ENCODE results near the gene LARP6. TPM values are rescaled to one million over a fixed set of nuclear protein-coding genes. Genes with fewer than 3 reads are reported as not detected.

Gene LARP6
- total RNA-seq, 4 donors from 2014 or later = 0.35 to 23.9 (median 6.0) TPM

GRCh38 chr15:70880781-70881180, 26.8 kb upstream of the LARP6 start:
- H3K4me3 ChIP-seq = no peak overlapping the region
- no peaks in the 10 kb centered on the region for H3K4me1 ChIP-seq
- H3K9me3 ChIP-seq = no peaks in the 10 kb centered on the region
- no peaks in the 10 kb centered on the region for H3K36me3 ChIP-seq
- no peak overlapping the region for H3K27ac ChIP-seq
- no peaks in the 10 kb centered on the region for H3K27me3 ChIP-seq
- no peak for DNase-seq
- TF ChIP-seq CTCF (IDR thresholded peaks at IDR 0.05) = no peak
- no peak for TF ChIP-seq POLR2A (IDR thresholded peaks at IDR 0.05)

GRCh38 chr15:70879401-70879800, 25.4 kb upstream of the LARP6 start:
- Histone ChIP-seq H3K4me1 (no peaks in the 10 kb centered on the region), H3K9me3 (no peaks in the 10 kb centered on the region), H3K27me3 (no peaks in the 10 kb centered on the region), H3K36me3 (no peaks in the 10 kb centered on the region), H3K4me3 (no peak overlapping the region), H3K27ac (no peak overlapping the region)
- TF ChIP-seq CTCF (IDR thresholded peaks at IDR 0.05) = no peak
- no peak for TF ChIP-seq POLR2A (IDR thresholded peaks at IDR 0.05)
- no peak for DNase-seq

GRCh38 chr15:70876683-70877082, 22.7 kb upstream of the LARP6 start:
- Histone ChIP-seq H3K36me3 (no peaks in the 10 kb centered on the region), H3K9me3 (no peaks in the 10 kb centered on the region), H3K4me1 (no peaks in the 10 kb centered on the region), H3K27me3 (no peaks in the 10 kb centered on the region), H3K4me3 (no peak overlapping the region), H3K27ac (no peak overlapping the region)
- no peak for DNase-seq
- TF ChIP-seq CTCF (IDR thresholded peaks at IDR 0.05) (no peak), POLR2A (IDR thresholded peaks at IDR 0.05) (no peak)

DNA sequence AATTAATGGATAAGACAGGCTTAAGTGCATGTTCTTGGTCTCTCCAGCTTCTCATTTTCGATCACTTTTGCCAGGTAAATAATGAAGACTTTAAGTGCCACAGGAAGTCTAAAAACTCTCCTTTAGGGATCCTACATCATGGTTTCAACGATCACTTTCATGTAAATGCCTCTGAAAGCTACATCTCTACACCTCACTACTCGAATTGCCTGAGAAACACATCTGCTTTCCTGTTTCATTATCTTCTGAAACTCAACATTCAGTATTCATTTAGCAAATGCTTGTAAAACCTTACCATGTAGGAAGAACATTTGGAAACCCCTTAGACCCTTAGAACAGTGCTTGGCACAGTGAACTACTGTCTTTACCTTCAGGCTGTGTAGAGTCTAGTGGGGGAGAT, 22.1 kb upstream of the LARP6 start:
- Histone ChIP-seq H3K27me3 (no peaks in the 10 kb centered on the region), H3K4me3 (no peak overlapping the region), H3K36me3 (no peaks in the 10 kb centered on the region), H3K4me1 (no peaks in the 10 kb centered on the region), H3K9me3 (no peaks in the 10 kb centered on the region), H3K27ac (no peak overlapping the region)
- TF ChIP-seq CTCF (IDR thresholded peaks at IDR 0.05) (no peak), POLR2A (IDR thresholded peaks at IDR 0.05) (no peak)
- DNase-seq = no peak

- TF ChIP-seq POLR2A (IDR thresholded peaks at IDR 0.05) (no peak), CTCF (IDR thresholded peaks at IDR 0.05) (peak in 3 of 6 experiments; percentile 23 to 32 (median 25))
- Histone ChIP-seq H3K27ac (no peak overlapping the region), H3K4me3 (no peak overlapping the region), H3K27me3 (no peaks in the 10 kb centered on the region), H3K9me3 (no peaks in the 10 kb centered on the region), H3K4me1 (peaks cover 0 to 5% (median 0%) of the 10 kb centered on the region in 4 donors), H3K36me3 (no peaks in the 10 kb centered on the region)
- no peak for DNase-seq
Observed at GRCh38 chr15:70875001-70875782, 21.2 kb upstream of the LARP6 start.
